Lower leg skin (tissue), 4 donors: ENCODE measurements around the gene LCE5A. TPM values are rescaled to one million over a fixed set of nuclear protein-coding genes. Genes with fewer than 3 reads are reported as not detected.

Source experiments
- DNase-seq, 2 donors: peaks; one replicate each; pipeline ENCODE4 v3.0.0-alpha.2; 2019; ENCODE audit warnings: low spot score in 2 of 2
- H3K4me3 ChIP-seq: fragments of 200-600 bp; sonication (generic); 2 replicates; pipeline ENCODE4 v1.5.1; 2017; ENCODE audit warnings: mild to moderate bottlenecking, low read depth; ENCODE audit not compliant: poor library complexity, severe bottlenecking
- CTCF ChIP-seq, 3 donors: fragments of 450-650 bp; IDR thresholded peaks; one replicate each; pipeline ENCODE4 v1.5.1; 2016; ENCODE audit warnings: antibody characterized with exemption in 3 of 3, mild to moderate bottlenecking in 3 of 3, moderate library complexity in 2 of 3
- POLR2A ChIP-seq, 2 donors: fragments of 450-650 bp; IDR thresholded peaks; one replicate each; pipeline ENCODE4 v1.6.1; 2016 to 2017; ENCODE audit warnings: antibody characterized with exemption in 2 of 2, mild to moderate bottlenecking in 1 of 2, moderate library complexity in 1 of 2
- WGBS, 2 donors: methylation state at CpG; one replicate each; pipeline ENCODE4 v1.1.5; 2018; 5-methylcytosine and 5-hydroxymethylcytosine counted together
- intact Hi-C: fragments of 100-400 bp; cut with DNase I; formaldehyde crosslinking; loops from one replicate; pipeline ENCODE4 v1.15.0; 2023; ENCODE audit warnings: low total_unique reads
- total RNA-seq, 4 donors: library from RNA; depleted of rRNA; stranded (reverse); fragments of >200 nt; gene quantifications; one replicate each; pipeline ENCODE4 v1.1.0, GENCODE V29; 2016

Gene LCE5A
- total RNA-seq, 4 donors from 2014 or later: 154 to 612 (median 267) TPM

DNA sequence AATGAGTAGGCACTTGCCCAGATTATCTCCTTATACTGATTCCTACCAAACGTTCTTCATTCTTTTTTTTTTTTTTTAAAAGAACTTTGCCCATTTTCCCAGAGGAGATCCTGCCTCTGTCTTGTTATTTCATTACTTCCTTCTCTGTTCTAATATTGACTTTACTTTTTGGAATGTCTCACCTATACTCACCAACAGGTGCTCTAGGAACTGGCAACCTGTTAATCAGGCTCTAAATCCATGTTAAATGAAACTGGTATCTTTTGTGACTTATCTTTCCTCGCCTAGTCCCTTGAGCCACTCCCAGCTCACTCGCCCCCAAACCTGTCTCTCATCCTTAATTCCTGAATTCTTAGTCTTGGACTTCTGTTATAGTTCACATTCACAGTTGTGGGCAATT is 2.5 kb downstream of the LCE5A start:
- TF ChIP-seq CTCF (IDR thresholded peaks at IDR 0.05): no peak
- no peak for TF ChIP-seq POLR2A (IDR thresholded peaks at IDR 0.05)
- WGBS, 2 donors: 48 to 51% methylated on average over 3 of the region's 3 CpGs
- H3K4me3 ChIP-seq: no peak overlapping the region
- no peak for DNase-seq
- intact Hi-C loops: no loop called here

DNA sequence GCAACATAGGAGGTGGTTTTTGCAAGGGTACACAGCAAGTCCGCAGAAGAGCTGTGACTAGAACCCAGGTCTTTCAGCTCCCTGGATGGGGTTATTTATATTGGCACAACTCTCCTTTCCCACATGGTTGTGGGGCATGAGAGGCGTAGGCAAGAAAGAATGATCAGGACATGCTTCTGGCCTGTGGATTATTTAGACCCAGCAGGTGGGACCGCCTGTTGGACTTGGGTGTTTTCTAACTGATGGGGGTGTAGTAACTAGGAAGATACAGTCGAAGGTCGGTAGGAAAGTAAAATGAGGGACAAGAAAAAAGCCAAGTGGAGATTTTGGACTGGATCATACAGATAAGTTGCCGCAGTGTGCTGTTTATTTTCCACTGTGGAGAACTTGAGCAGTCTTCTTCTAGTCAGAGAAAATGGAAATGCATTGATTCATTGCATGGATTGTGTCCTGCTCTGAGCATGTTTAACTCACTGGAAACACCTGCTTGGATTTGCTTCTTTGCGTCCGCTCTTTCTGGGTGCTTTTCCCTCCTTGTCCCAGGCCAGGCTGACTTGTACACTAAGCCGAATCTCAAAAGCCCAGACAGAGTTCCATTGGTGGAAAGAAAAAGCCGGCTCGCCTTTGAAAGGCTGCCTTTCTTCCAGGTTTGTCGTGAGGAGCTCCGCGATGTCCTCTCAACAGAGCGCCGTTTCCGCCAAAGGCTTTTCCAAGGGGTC is 4.3 kb downstream of the LCE5A start:
- no peak for DNase-seq
- TF ChIP-seq CTCF (IDR thresholded peaks at IDR 0.05): no peak
- no peak for TF ChIP-seq POLR2A (IDR thresholded peaks at IDR 0.05)
- 29 to 40% methylated on average over 12 to 17 of the region's 17 CpGs for WGBS, 2 donors
- intact Hi-C loops: no loop called here
- H3K4me3 ChIP-seq: no peak overlapping the region

DNA sequence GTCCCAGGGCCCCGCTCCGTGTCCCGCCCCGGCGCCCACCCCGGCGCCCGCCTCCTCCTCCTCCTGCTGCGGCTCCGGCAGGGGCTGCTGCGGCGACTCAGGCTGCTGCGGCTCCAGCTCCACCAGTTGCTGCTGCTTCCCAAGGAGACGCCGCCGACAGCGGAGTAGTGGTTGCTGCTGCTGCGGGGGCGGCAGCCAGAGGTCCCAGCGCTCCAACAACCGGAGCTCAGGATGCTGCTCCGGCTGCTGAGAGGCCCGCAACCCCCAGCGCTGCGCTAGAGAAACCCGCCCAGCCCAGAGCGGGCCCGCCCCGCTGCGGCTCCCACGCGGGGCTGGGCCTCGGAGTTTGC is 4.8 kb downstream of the LCE5A start:
- TF ChIP-seq CTCF (IDR thresholded peaks at IDR 0.05): no peak
- TF ChIP-seq POLR2A (IDR thresholded peaks at IDR 0.05): no peak
- intact Hi-C loops: no loop called here
- H3K4me3 ChIP-seq: no peak overlapping the region
- WGBS, 2 donors: 0% methylated on average over 12 to 14 of the region's 33 CpGs
- DNase-seq: no peak

DNA sequence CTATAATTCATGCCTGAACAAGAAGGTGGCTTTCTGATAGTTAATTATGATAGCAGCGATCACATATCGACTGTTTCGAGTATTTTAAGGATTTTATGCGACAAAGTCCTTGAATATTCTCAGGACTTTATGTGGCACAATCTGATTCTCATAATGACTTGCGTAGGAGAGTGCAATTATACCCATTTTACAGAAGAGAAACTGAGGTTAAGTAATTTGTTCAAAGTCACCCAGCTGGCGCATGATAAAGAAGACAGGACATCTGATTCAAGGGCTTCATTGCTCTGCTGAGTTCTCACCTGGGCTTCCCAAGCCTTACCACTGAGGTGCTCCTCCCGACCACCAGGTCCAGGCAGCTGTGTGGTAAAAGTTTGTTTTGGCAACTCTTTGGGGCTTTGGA is 5.5 kb downstream of the LCE5A start:
- 56 to 59% methylated on average over 7 of the region's 7 CpGs for WGBS, 2 donors
- H3K4me3 ChIP-seq: no peak overlapping the region
- intact Hi-C loops: no loop called here
- no peak for DNase-seq
- TF ChIP-seq POLR2A (IDR thresholded peaks at IDR 0.05) (no peak), CTCF (IDR thresholded peaks at IDR 0.05) (no peak)

- no peak for DNase-seq
- H3K4me3 ChIP-seq: no peak overlapping the region
- intact Hi-C loops: no loop called here
- WGBS, 2 donors: 47 to 52% methylated on average over 7 of the region's 7 CpGs
- TF ChIP-seq POLR2A (IDR thresholded peaks at IDR 0.05): no peak
- TF ChIP-seq CTCF (IDR thresholded peaks at IDR 0.05): no peak
Measured at GRCh38 chr1:152517237-152517811, 6.7 kb downstream of the LCE5A start.

GRCh38 chr1:152519851-152520250 is 9.2 kb downstream of the LCE5A start:
- WGBS, 2 donors: 70 to 73% methylated on average over 1 of the region's 1 CpG
- TF ChIP-seq POLR2A (IDR thresholded peaks at IDR 0.05) (no peak), CTCF (IDR thresholded peaks at IDR 0.05) (no peak)
- intact Hi-C loops: no loop called here
- DNase-seq: no peak
- no peak overlapping the region for H3K4me3 ChIP-seq
